Activated naive CD8-positive, alpha-beta T cell treated with anti-CD3 and anti-CD28 coated beads, Interleukin-2, amount 10 ng/mL, durations not matched to agents 7 days and 5 days (primary cell): ENCODE results near the gene NPAS4. TPM values are rescaled to one million over a fixed set of nuclear protein-coding genes. Genes with fewer than 3 reads are reported as not detected.
"Not testable (repeated sequence)": the region's sequence is repeated elsewhere in the genome, so short reads cannot be mapped to it uniquely, and the experiment has no call there.

Experiments used
- ATAC-seq: fragments of 150-1000 bp; cut with Tn5 transposase; one replicate; pipeline ENCODE4 v1.10.0; 2021; ENCODE audit warnings: low read depth, moderate library complexity
- POLR2A ChIA-PET: fragments of 350-600 bp; sonication (Branson Sonifier 250); formaldehyde crosslinking; loops from one replicate; lab custom pipeline; 2021; ENCODE audit warnings: antibody characterized with exemption; lab: Charles Lee
- DNase-seq: peaks from one replicate; pipeline ENCODE4 v3.0.0; 2021
- H3K27ac Mint-ChIP-seq: one replicate; pipeline ENCODE4 v1.8.0; 2022; ENCODE audit warnings: mild to moderate bottlenecking, mixed read lengths
- H3K27me3 Mint-ChIP-seq: one replicate; pipeline ENCODE4 v1.8.0; 2022; ENCODE audit warnings: mild to moderate bottlenecking, moderate library complexity, mixed read lengths
- H3K36me3 Mint-ChIP-seq: one replicate; pipeline ENCODE4 v1.8.0; 2021; ENCODE audit warnings: mild to moderate bottlenecking, mixed read lengths
- H3K4me1 Mint-ChIP-seq: one replicate; pipeline ENCODE4 v1.8.0; 2021; ENCODE audit warnings: mixed read lengths
- H3K4me3 Mint-ChIP-seq: one replicate; pipeline ENCODE4 v1.8.0; 2022; ENCODE audit warnings: mild to moderate bottlenecking, moderate library complexity, mixed read lengths
- H3K9me3 Mint-ChIP-seq: one replicate; pipeline ENCODE4 v1.8.0; 2021; ENCODE audit warnings: mixed read lengths
- total RNA-seq, 2 experiments: library from RNA; stranded (reverse); gene quantifications; one replicate each; pipeline ENCODE4 v1.2.3, GENCODE V29; 2021

The NPAS4 gene
- under 1 TPM; 0.23 to 0.67 TPM for total RNA-seq

- ATAC-seq (no peak), DNase-seq (no peak)
- Mint-ChIP-seq H3K27ac (no peak within 1 kb of the TSS), H3K4me1 (peaks cover 12% of the 10 kb centered on the region), H3K4me3 (no peak within 1 kb of the TSS), H3K9me3 (no peaks in the 10 kb centered on the region), H3K27me3 (peaks cover 34% of the 10 kb centered on the region), H3K36me3 (no peaks in the 10 kb centered on the region)
- POLR2A ChIA-PET, result interaction anchor here (0.6 to 2.9 kb wide), 10 partner anchors 10 to 257 kb away, joined by 3 to 10 read pairs (median 6); partner anchors contain the start of genes CD248, DPP3, MRPL11 and PELI3
Observed at GRCh38 chr11:66420671-66421476, at the start of gene NPAS4. NPAS4 (plus strand) TSS chr11:66421035; CDS start chr11:66421180, 145 bp downstream.

GRCh38 chr11:66371627-66372415, 49.0 kb upstream of the NPAS4 start, which contains the start of gene SLC29A2:
SLC29A2 (minus strand) TSS chr11:66371760; CDS start chr11:66371591, 169 bp downstream.
- peak; percentile 89 for DNase-seq
- peak; percentile 87 for ATAC-seq
- Mint-ChIP-seq H3K4me1 (peaks cover 14% of the 10 kb centered on the region), H3K9me3 (no peaks in the 10 kb centered on the region), H3K4me3 (peak within 1 kb of the TSS; percentile 86), H3K36me3 (peaks cover 2% of the 10 kb centered on the region), H3K27ac (peak within 1 kb of the TSS; percentile 96), H3K27me3 (peaks cover 5% of the 10 kb centered on the region)
- POLR2A ChIA-PET, result interaction anchor here (0.6 to 2.4 kb wide), 18 partner anchors 8 to 732 kb away, joined by 3 to 34 read pairs (median 5); partner anchors contain the start of genes B4GAT1, BRMS1, CD248 and DPP3

- H3K9me3 Mint-ChIP-seq, result no peaks in the 10 kb centered on the region
- H3K36me3 Mint-ChIP-seq, result peaks cover 2% of the 10 kb centered on the region
- H3K27ac Mint-ChIP-seq, result peak overlapping the region; percentile 4
Observed at GRCh38 chr11:66373265-66373664, 47.6 kb upstream of the NPAS4 start.

DNA sequence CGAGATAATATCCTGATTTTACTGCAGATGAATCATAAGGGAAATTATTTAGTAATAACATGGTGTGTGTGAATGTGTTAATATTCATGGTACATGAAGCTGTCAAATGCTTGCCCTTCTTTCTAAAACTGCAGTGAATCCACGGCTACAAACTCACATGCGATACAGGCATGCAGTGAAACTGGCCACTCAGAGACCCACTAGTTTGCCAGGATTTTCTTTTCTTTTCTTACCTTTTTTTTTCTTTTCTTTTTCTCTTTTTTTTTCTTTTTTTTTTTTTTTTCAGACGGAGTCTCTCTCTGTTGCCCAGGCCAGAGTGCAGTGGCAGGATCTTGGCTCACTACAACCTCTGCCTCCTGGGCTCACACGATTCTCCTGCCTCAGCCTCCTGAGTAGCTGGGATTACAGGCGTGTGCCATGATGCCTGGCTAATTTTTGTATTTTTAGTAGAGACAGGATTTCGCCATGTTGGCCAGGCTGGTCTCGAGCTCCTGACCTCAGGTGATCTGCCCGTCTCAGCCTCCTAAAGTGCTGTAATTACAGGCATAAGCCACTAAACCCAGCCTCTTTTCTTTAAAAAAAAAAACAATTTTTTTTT, 47.0 kb upstream of the NPAS4 start:
- not testable (repeated sequence) for H3K36me3 Mint-ChIP-seq, ATAC-seq, H3K27me3 Mint-ChIP-seq, DNase-seq, H3K9me3 Mint-ChIP-seq, H3K4me3 Mint-ChIP-seq
- peak overlapping the region; percentile 4 for H3K27ac Mint-ChIP-seq
- H3K4me1 Mint-ChIP-seq, result peaks cover 14% of the 10 kb centered on the region
- POLR2A ChIA-PET, result interaction anchor here (1.1 kb wide), 1 partner anchor 15 kb away, joined by 3 read pairs; no protein-coding TSS in a partner anchor

More at GRCh38 chr11:66373265-66373664, 47.6 kb upstream of the NPAS4 start:
- POLR2A ChIA-PET, result interaction anchor here (1.8 kb wide), 1 partner anchor 469 kb away, joined by 4 read pairs; no protein-coding TSS in a partner anchor
- H3K4me3 Mint-ChIP-seq, result no peak overlapping the region
- peaks cover 14% of the 10 kb centered on the region for H3K4me1 Mint-ChIP-seq
- ATAC-seq (no peak), DNase-seq (no peak)
- peaks cover 5% of the 10 kb centered on the region for H3K27me3 Mint-ChIP-seq

DNA sequence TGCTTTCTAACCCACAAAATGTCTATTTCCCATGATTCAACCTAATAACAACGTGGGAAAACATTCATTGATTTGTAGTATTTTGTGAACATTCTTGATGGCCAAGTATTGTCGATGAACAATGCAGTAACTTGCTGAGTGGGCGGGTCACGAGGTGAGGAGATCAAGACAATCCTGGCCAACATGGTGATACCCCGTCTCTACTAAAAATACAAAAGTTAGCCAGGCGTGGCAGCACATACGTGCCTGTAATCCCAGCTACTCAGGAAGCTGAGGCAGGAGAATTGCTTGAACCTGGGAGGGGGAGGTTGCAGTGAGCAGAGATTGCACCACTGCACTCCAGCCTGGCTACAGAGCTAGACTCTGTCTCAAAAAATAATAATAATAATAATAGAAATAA, 40.6 kb upstream of the NPAS4 start:
- POLR2A ChIA-PET, H3K9me3 Mint-ChIP-seq, ATAC-seq, H3K27me3 Mint-ChIP-seq, DNase-seq, H3K27ac Mint-ChIP-seq, H3K4me1 Mint-ChIP-seq, H3K4me3 Mint-ChIP-seq, H3K36me3 Mint-ChIP-seq: not testable (repeated sequence)

DNA sequence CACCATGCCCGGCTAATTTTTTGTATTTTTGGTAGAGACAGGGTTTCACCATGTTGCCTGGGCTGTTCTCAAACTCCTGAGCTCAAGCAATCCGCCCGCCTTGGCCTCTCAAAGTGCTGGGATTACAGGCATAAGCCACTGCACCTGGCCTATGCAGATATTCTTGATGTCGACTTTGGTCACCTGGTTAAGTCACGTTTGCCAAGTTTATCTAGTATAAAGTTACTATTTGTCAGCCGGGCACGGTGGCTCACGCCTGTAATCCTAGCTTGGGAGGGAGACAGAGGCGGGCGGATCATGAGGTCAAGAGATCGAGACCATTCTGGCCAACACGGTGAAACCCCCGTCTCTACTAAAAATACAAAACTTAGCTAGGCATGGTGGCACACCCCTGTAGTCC, 36.5 kb upstream of the NPAS4 start:
- H3K4me3 Mint-ChIP-seq, H3K9me3 Mint-ChIP-seq, H3K36me3 Mint-ChIP-seq, H3K27ac Mint-ChIP-seq, ATAC-seq, DNase-seq: not testable (repeated sequence)
- Mint-ChIP-seq H3K27me3 (peaks cover 12% of the 10 kb centered on the region), H3K4me1 (peaks cover 14% of the 10 kb centered on the region)
- POLR2A ChIA-PET, result interaction anchor here (1.6 kb wide), 1 partner anchor 12 kb away, joined by 9 read pairs; the partner anchor contains the start of gene SLC29A2

DNA sequence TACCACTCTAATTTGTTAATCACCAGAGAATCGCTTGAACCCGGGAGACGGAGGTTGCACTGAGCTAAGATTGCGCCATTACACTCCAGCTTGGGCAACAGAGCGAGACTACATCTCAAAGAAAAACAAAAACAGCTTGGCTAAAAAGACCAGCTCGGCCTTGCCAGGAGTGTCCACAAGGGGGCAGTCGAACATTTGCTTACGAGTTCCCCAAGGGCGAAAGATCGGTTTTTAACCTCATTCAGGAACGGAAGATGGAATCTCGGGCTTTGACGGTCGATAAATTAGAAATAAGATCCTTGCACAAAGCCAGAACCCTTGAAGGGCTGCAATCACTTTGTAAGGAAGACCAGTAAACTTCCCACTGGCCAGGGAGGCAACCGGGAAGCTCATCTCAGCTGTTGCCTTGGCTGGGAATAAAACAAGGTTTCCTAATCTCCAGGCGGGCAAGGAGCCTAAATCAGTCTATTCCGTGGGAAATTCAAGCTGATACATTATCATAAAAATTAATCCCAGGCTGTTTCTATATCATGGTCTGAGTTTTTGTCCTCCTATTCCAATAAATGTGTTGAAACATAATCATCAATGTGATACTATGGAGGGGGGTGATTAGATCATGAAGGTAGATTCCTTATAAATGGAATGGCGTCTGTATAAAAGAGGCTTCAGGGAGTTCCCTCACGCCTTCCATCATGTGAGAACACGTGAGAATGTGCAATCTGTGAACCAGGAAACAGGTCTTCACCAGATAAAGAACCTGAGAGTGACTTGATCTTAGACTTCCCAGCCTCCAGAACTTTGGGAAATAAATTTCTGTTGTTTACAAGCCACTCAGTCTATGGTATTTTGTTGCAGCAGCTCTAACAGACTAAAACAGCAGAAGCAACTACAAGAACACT, 34.4 kb upstream of the NPAS4 start:
- H3K4me3 Mint-ChIP-seq, result peak overlapping the region; percentile 55
- POLR2A ChIA-PET, result interaction anchor here (0.7 to 1.4 kb wide), 8 partner anchors 14 to 80 kb away, joined by 3 to 9 read pairs (median 4); partner anchors contain the start of genes BRMS1, PELI3 and SLC29A2

GRCh38 chr11:66388780-66389386, 32.0 kb upstream of the NPAS4 start:
- Mint-ChIP-seq H3K9me3 (no peaks in the 10 kb centered on the region), H3K4me3 (no peak overlapping the region), H3K4me1 (peaks cover 11% of the 10 kb centered on the region), H3K27me3 (peaks cover 13% of the 10 kb centered on the region), H3K36me3 (no peaks in the 10 kb centered on the region), H3K27ac (no peak overlapping the region)
- peak; percentile 68 for DNase-seq
- ATAC-seq, result peak; percentile 82
- POLR2A ChIA-PET, result interaction anchor here (0.6 to 2.1 kb wide), 10 partner anchors 14 to 77 kb away, joined by 3 to 12 read pairs (median 4); partner anchors contain the start of genes BRMS1 and SLC29A2

More for the DNA sequence above, 34.4 kb upstream of the NPAS4 start:
- peak overlapping the region; percentile 49 for H3K27ac Mint-ChIP-seq
- peaks cover 7% of the 10 kb centered on the region for H3K27me3 Mint-ChIP-seq
- no peaks in the 10 kb centered on the region for H3K36me3 Mint-ChIP-seq
- no peaks in the 10 kb centered on the region for H3K9me3 Mint-ChIP-seq
- peak; percentile 69 for ATAC-seq
- H3K4me1 Mint-ChIP-seq, result peaks cover 11% of the 10 kb centered on the region
- DNase-seq, result peak; percentile 82

DNA sequence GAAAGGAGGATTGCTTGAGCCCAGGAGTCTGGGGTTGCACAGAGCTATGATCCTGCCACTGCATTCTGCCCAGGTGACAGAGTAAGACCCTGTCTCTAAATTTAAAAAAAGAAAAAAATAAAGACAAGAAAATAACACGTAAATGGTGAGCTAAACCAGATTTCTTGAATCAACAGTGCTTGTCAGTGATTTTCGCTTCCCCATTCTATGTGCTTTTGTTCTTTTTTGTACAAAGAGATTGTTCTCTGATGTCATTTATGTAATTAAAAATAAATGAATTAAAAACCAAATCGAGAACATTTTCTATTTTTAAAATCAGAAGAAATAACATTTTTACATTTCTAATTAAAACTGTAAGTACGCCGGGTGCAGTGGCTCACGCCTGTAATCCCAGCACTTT, 29.5 kb upstream of the NPAS4 start:
- no peak overlapping the region for H3K4me3 Mint-ChIP-seq
- H3K27ac Mint-ChIP-seq, result no peak overlapping the region
- ATAC-seq (no peak), DNase-seq (no peak)
- H3K36me3 Mint-ChIP-seq, result no peaks in the 10 kb centered on the region
- POLR2A ChIA-PET, result no interaction called here
- H3K4me1 Mint-ChIP-seq, result peaks cover 6% of the 10 kb centered on the region
- H3K9me3 Mint-ChIP-seq, result no peaks in the 10 kb centered on the region
- H3K27me3 Mint-ChIP-seq, result peaks cover 18% of the 10 kb centered on the region

DNA sequence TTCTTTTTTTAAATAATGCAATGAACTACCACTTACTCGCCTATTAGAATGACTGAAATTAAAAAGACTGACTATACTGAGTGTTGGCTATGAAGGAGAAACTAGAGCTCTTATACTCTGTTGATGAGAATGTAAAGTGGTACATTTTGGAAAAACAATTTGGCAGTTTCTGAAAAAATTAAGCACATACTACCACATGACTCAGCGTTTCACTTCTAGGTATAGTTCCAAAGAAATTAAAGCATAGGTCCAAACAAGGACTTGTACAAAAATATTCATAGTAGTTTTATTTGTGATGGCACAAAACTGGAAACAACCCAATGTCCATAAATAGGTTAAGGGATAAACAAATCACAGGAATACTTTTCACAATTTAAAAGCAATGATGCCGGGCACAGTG, 26.9 kb upstream of the NPAS4 start:
- peaks cover 18% of the 10 kb centered on the region for H3K27me3 Mint-ChIP-seq

GRCh38 chr11:66407651-66408050, 13.2 kb upstream of the NPAS4 start:
- Mint-ChIP-seq H3K9me3 (no peaks in the 10 kb centered on the region), H3K36me3 (no peaks in the 10 kb centered on the region), H3K27me3 (peaks cover 10% of the 10 kb centered on the region), H3K27ac (no peak overlapping the region), H3K4me3 (no peak overlapping the region), H3K4me1 (peaks cover 3% of the 10 kb centered on the region)
- POLR2A ChIA-PET, result interaction anchor here (2.3 kb wide), 1 partner anchor 13 kb away, joined by 10 read pairs; the partner anchor contains the start of gene NPAS4
- ATAC-seq, result no peak
- DNase-seq, result no peak

More for the DNA sequence above, 26.9 kb upstream of the NPAS4 start:
- DNase-seq (no peak), ATAC-seq (no peak)
- no peaks in the 10 kb centered on the region for H3K9me3 Mint-ChIP-seq
- H3K27ac Mint-ChIP-seq, result no peak overlapping the region
- POLR2A ChIA-PET, result no interaction called here
- H3K4me3 Mint-ChIP-seq, result no peak overlapping the region
- no peaks in the 10 kb centered on the region for H3K36me3 Mint-ChIP-seq
- peaks cover 2% of the 10 kb centered on the region for H3K4me1 Mint-ChIP-seq
